Activated naive CD4-positive, alpha-beta T cell treated with anti-CD3 and anti-CD28 coated beads, Interleukin-2, amount 50 U/mL, for 24 hours (primary cell): ENCODE results near the gene VMP1.
"Not testable (repeated sequence)": the region's sequence is repeated elsewhere in the genome, so short reads cannot be mapped to it uniquely, and the experiment has no call there.

Source experiments
- H3K27ac Mint-ChIP-seq: one replicate; pipeline ENCODE4 v1.8.0; 2021; ENCODE audit warnings: mild to moderate bottlenecking, mixed read lengths
- H3K27me3 Mint-ChIP-seq: one replicate; pipeline ENCODE4 v1.8.0; 2021; ENCODE audit warnings: mixed read lengths
- H3K36me3 Mint-ChIP-seq: one replicate; pipeline ENCODE4 v1.8.0; 2021; ENCODE audit warnings: mixed read lengths
- H3K4me1 Mint-ChIP-seq: one replicate; pipeline ENCODE4 v1.8.0; 2021; ENCODE audit warnings: mixed read lengths
- H3K4me3 Mint-ChIP-seq: one replicate; pipeline ENCODE4 v1.8.0; 2021; ENCODE audit warnings: mild to moderate bottlenecking, mixed read lengths
- H3K9me3 Mint-ChIP-seq: one replicate; pipeline ENCODE4 v1.8.0; 2021; ENCODE audit warnings: mixed read lengths

VMP1 gene

GRCh38 chr17:59756236-59756818 is 48.9 kb downstream of the VMP1 start:
- Mint-ChIP-seq H3K27me3 (no peaks in the 10 kb centered on the region), H3K4me1 (peaks cover 75% of the 10 kb centered on the region), H3K9me3 (no peaks in the 10 kb centered on the region), H3K27ac (peak overlapping the region; percentile 91), H3K4me3 (peak overlapping the region; percentile 49), H3K36me3 (peaks cover 19% of the 10 kb centered on the region)

GRCh38 chr17:59757043-59757442 is 49.6 kb downstream of the VMP1 start:
- H3K4me3 Mint-ChIP-seq = no peak overlapping the region
- no peaks in the 10 kb centered on the region for H3K9me3 Mint-ChIP-seq
- peaks cover 78% of the 10 kb centered on the region for H3K4me1 Mint-ChIP-seq
- H3K36me3 Mint-ChIP-seq = peaks cover 22% of the 10 kb centered on the region
- peak overlapping the region; percentile 91 for H3K27ac Mint-ChIP-seq
- no peaks in the 10 kb centered on the region for H3K27me3 Mint-ChIP-seq

- Mint-ChIP-seq H3K36me3 (peaks cover 22% of the 10 kb centered on the region), H3K4me3 (no peak overlapping the region), H3K27me3 (no peaks in the 10 kb centered on the region), H3K27ac (peak overlapping the region; percentile 95), H3K4me1 (peaks cover 76% of the 10 kb centered on the region), H3K9me3 (no peaks in the 10 kb centered on the region)
These were observed 50.0 kb downstream of the VMP1 start for GRCh38 chr17:59757470-59757869.

DNA sequence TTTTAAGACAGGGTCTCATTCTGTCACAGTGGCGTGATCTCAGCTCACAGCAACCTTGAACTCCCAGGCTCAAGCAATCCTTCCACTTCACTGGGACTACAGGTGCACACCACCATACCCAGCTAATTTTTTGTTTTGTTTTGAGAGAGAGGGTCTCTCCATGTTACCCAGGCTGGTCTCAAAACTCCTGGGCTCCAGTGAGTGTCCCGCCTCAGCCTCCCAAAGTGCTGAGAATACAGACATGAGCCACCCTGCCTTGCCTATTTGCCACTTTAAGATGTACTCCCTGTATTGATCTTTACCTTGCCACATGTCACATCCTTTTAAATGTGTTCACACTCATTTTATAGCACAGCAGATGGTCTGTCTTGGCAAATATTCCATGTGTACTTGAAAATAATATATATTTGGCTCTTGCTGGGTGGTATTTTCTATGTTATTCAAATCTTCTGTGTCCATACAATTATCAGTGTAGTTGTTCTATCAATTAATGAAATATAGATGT is 50.5 kb downstream of the VMP1 start:
- H3K4me1 Mint-ChIP-seq = peaks cover 74% of the 10 kb centered on the region
- peaks cover 22% of the 10 kb centered on the region for H3K36me3 Mint-ChIP-seq
- H3K4me3 Mint-ChIP-seq = no peak overlapping the region
- peak overlapping the region; percentile 94 for H3K27ac Mint-ChIP-seq
- no peaks in the 10 kb centered on the region for H3K27me3 Mint-ChIP-seq
- no peaks in the 10 kb centered on the region for H3K9me3 Mint-ChIP-seq

DNA sequence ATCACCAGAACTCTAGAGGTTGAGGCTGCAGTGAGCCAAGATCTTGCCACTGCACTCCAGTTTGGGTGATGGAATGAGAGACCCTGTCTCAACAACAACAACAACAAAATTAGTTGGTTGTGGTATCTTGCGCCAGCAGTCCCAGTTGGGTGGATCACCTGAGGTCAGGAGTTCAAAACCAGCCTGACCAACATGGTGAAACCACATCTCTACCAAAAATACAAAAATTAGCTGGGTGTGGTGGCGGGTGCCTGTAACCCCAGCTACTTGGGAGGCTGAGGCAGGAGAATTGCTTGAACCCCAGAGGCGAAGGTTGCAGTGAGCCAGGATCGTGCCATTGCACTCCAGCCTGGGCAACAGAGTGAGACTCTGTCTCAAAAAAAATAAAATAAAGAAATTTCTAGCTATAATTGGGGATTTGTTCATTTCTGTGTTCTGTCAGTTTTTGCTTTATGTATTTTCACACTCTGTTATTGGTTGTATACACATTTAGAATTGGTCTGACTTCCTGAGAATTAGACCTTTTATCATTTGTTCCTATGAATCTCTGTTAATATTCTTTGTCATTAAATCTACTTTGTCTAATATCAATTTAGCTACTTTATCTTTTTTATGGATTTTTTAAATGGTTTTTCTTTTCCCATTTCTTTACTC is 51.7 kb downstream of the VMP1 start:
- H3K27ac Mint-ChIP-seq = peak overlapping the region; percentile 72
- H3K36me3 Mint-ChIP-seq = peaks cover 22% of the 10 kb centered on the region
- H3K27me3 Mint-ChIP-seq, H3K9me3 Mint-ChIP-seq: not testable (repeated sequence)
- peaks cover 73% of the 10 kb centered on the region for H3K4me1 Mint-ChIP-seq
- H3K4me3 Mint-ChIP-seq = peak overlapping the region; percentile 19

GRCh38 chr17:59760160-59760559 is 52.7 kb downstream of the VMP1 start:
- peaks cover 26% of the 10 kb centered on the region for H3K36me3 Mint-ChIP-seq
- H3K27me3 Mint-ChIP-seq = no peaks in the 10 kb centered on the region
- no peaks in the 10 kb centered on the region for H3K9me3 Mint-ChIP-seq
- H3K4me3 Mint-ChIP-seq = no peak overlapping the region
- H3K4me1 Mint-ChIP-seq = peaks cover 73% of the 10 kb centered on the region
- peak overlapping the region; percentile 55 for H3K27ac Mint-ChIP-seq

- Mint-ChIP-seq H3K9me3 (no peaks in the 10 kb centered on the region), H3K4me1 (peaks cover 71% of the 10 kb centered on the region), H3K36me3 (peaks cover 25% of the 10 kb centered on the region), H3K4me3 (peak overlapping the region; percentile 82), H3K27me3 (no peaks in the 10 kb centered on the region), H3K27ac (peak overlapping the region; percentile 100)
These were observed 54.1 kb downstream of the VMP1 start for GRCh38 chr17:59761385-59762048.

- Mint-ChIP-seq H3K27ac (peak overlapping the region; percentile 100), H3K9me3 (no peaks in the 10 kb centered on the region), H3K36me3 (peaks cover 25% of the 10 kb centered on the region), H3K4me3 (peak overlapping the region; percentile 84), H3K4me1 (peaks cover 64% of the 10 kb centered on the region), H3K27me3 (no peaks in the 10 kb centered on the region)
These were observed 54.8 kb downstream of the VMP1 start for GRCh38 chr17:59762049-59762823.

DNA sequence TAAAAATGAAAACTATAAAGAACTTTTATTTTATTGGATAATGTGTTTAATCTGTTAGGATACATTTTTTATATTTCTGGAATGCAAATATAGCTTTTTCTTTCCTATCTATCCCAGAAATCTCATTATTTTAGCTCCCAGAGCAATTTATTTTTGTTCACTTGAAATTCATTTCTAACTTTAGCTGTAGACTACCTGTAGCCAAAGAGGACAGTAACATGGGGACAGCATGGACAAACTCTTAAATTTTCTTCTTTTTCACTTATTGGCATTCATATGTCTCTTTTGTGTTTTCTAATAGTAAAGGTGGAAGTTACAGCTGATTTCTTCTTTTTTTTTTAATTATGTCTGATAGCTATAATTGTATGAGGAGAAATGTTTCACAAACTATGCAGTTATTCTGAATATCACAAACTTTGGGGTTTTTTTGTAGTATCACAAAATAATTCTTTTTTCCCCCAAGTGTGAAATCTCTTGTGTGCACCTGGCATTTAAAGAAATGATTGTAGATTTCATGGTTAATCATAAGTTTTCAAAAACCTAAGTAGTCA is 55.4 kb downstream of the VMP1 start:
- Mint-ChIP-seq H3K4me1 (peaks cover 59% of the 10 kb centered on the region), H3K27ac (peak overlapping the region; percentile 100), H3K27me3 (no peaks in the 10 kb centered on the region)

DNA sequence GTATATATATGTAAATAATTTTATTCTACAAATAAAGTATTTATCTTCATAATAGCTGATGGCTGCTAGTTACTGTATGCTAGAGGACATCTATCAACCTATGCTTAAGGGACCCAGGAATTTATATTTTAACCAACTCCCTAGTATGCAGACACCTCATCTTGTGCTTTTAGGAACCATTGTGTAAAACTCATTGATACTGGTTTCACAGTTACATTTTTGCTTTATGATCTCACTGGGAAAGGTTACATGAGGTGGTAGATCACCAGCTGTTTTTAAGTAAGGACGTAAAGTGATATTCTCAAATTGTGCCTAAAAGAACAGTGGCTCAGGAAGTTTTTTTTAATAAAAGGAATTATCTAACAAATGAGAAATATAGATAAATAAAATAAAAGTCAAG is 56.4 kb downstream of the VMP1 start:
- Mint-ChIP-seq H3K27me3 (no peaks in the 10 kb centered on the region), H3K36me3 (peaks cover 23% of the 10 kb centered on the region), H3K9me3 (no peaks in the 10 kb centered on the region), H3K4me1 (peaks cover 55% of the 10 kb centered on the region), H3K4me3 (peak overlapping the region; percentile 49), H3K27ac (peak overlapping the region; percentile 91)

More for the DNA sequence above, 55.4 kb downstream of the VMP1 start:
- Mint-ChIP-seq H3K9me3 (no peaks in the 10 kb centered on the region), H3K36me3 (peaks cover 25% of the 10 kb centered on the region), H3K4me3 (peak overlapping the region; percentile 84)

DNA sequence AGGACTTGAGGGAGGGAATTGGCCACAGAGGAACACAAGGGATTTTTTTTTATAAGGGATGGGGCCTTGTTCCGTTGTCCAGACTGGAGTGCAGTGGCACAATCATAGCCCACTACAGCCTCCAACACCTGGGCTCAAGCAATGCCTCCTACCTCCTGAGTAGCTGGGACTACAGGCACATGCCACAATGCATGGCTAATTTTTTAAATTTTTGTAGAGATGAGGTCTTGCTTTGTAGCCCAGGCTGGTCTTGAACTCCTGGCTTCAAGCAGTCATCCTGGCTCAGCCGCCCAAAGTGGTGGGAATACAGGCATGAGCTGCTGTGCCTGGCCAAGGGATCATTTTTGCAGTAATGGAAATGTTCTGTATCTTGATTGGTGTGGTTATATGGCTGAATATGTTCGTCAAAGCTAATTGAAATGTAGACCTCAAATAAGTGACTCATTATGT is 56.9 kb downstream of the VMP1 start:
- peaks cover 56% of the 10 kb centered on the region for H3K4me1 Mint-ChIP-seq
- H3K27ac Mint-ChIP-seq = peak overlapping the region; percentile 91

DNA sequence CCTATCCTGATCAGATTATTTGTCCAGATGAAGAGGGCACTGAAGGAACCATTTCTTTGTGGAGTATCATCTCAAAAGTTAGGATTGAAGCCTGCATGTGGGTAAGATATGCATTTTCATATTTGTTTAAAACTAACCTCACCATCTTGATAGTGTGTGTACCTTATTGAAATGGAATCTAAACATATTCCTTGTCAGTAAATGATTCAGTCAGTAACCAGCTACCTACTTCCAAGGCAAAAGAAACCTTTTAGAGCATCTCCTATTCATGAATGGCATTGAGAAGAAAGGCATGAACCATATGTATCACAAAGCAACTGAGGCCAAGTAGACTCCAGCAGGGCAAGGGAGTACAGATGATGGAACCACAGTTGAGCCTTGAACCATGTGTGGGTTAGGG is 57.6 kb downstream of the VMP1 start:
- Mint-ChIP-seq H3K4me3 (peak overlapping the region; percentile 2), H3K27me3 (no peaks in the 10 kb centered on the region), H3K36me3 (peaks cover 20% of the 10 kb centered on the region), H3K4me1 (peaks cover 56% of the 10 kb centered on the region), H3K27ac (peak overlapping the region; percentile 92), H3K9me3 (no peaks in the 10 kb centered on the region)

More for the DNA sequence above, 56.9 kb downstream of the VMP1 start:
- Mint-ChIP-seq H3K36me3 (peaks cover 22% of the 10 kb centered on the region), H3K9me3 (no peaks in the 10 kb centered on the region), H3K27me3 (no peaks in the 10 kb centered on the region), H3K4me3 (peak overlapping the region; percentile 49)

- Mint-ChIP-seq H3K27ac (no peak overlapping the region), H3K36me3 (peaks cover 18% of the 10 kb centered on the region), H3K4me3 (no peak overlapping the region), H3K9me3 (no peaks in the 10 kb centered on the region), H3K4me1 (peaks cover 55% of the 10 kb centered on the region), H3K27me3 (no peaks in the 10 kb centered on the region)
These were observed 59.0 kb downstream of the VMP1 start for GRCh38 chr17:59766491-59766890.

DNA sequence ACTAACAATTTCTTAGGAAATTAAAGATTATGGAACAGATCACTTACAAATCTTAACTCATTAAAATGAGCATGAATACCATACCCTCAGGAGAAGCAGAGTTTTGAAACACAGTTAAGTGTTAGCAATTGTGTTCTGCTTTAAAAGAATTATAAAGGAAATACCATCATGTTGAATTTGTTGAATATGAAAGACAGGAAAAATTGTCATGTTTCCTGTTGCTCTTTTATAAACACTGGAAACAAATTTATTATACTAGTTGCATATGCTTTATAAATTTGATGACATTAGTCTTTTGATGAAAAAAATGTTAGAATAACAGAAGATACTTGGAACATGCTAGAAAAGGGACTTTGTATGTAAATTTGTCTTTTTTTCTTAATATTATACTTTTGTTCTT is 59.7 kb downstream of the VMP1 start:
- Mint-ChIP-seq H3K36me3 (peaks cover 15% of the 10 kb centered on the region), H3K4me1 (peaks cover 48% of the 10 kb centered on the region), H3K27ac (no peak overlapping the region), H3K9me3 (no peaks in the 10 kb centered on the region), H3K27me3 (no peaks in the 10 kb centered on the region), H3K4me3 (no peak overlapping the region)

DNA sequence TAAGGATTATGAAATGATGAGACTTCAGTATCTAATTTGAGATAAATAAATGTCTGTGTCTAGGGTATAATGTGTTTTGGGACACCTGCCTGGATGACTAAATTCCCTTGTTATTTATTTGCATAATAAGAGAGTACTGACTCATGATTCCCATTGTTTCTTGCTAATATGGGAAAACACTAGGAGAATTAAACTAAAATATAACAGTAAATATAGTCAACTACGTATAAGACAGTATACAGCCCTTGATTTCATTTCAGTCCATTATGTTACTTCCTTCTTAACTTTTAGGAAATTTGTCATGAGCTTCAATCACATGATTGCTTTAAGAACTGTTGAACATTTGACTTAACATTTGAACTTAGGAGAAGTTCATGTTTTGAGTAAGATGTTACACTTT is 62.4 kb downstream of the VMP1 start:
- Mint-ChIP-seq H3K27ac (no peak overlapping the region), H3K4me1 (peaks cover 30% of the 10 kb centered on the region), H3K27me3 (no peaks in the 10 kb centered on the region), H3K36me3 (peaks cover 16% of the 10 kb centered on the region), H3K4me3 (no peak overlapping the region), H3K9me3 (no peaks in the 10 kb centered on the region)
